ENCODE results near the gene ZNF655. TPM values are rescaled to one million over a fixed set of nuclear protein-coding genes. Genes with fewer than 3 reads are reported as not detected.

ZNF655 gene
- total RNA-seq, 1 donor from 2014 or later = 59.7 TPM

DNA sequence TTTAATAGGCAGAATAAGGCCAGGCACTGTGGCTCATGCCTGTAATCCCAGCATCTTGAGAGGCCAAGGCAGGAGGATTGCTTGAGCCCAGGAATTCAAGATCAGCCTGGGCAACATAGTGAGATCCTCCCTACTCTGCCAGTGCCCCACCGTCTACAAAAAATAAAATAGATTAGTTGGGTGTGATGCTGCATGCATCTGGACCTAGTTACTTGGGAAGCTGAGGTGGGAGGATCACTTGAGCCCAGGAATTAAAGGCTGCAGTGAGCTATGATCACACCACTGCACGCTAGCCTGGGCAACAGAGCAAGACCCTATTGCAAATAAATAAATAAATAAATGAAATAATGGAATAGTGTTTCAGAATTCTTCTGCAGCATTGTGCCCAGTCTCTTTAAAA is 22.8 kb upstream of the ZNF655 start:
- no peak overlapping the region for H3K27ac ChIP-seq (ENCODE audit: low read depth, low read length)
- H3K79me2 ChIP-seq (ENCODE audit: insufficient read depth, low read length) = no peaks in the 10 kb centered on the region
- no peaks in the 10 kb centered on the region for H4K20me1 ChIP-seq (ENCODE audit: insufficient read depth, low read length)
- Mint-ChIP-seq H3K36me3 (ENCODE audit: low read depth, unreplicated experiment) (peaks cover 53% of the 10 kb centered on the region), H3K27me3 (ENCODE audit: low read depth, unreplicated experiment) (no peaks in the 10 kb centered on the region), H3K27ac (ENCODE audit: unreplicated experiment) (no peak overlapping the region), H3K4me3 (ENCODE audit: unreplicated experiment) (no peak overlapping the region), H3K9me3 (ENCODE audit: unreplicated experiment) (peaks cover 52% of the 10 kb centered on the region), H3K4me1 (ENCODE audit: low read depth, unreplicated experiment) (no peaks in the 10 kb centered on the region)
- FAIRE-seq (no peak), DNase-seq (ENCODE audit: low read depth) (no peak)
- H3K9ac ChIP-seq (ENCODE audit: low read length) = no peak overlapping the region
- H3K9me3 ChIP-seq (ENCODE audit: insufficient read depth, low read depth, low read length) = peaks cover 45% of the 10 kb centered on the region
- H3K4me2 ChIP-seq (ENCODE audit: low read length) = no peak overlapping the region
- H2AFZ ChIP-seq (ENCODE audit: low read depth, low read length) = no peak overlapping the region
- peaks cover 23% of the 10 kb centered on the region for H3K36me3 ChIP-seq (ENCODE audit: insufficient read depth, low read length)
- TF ChIP-seq, protein P1, sequence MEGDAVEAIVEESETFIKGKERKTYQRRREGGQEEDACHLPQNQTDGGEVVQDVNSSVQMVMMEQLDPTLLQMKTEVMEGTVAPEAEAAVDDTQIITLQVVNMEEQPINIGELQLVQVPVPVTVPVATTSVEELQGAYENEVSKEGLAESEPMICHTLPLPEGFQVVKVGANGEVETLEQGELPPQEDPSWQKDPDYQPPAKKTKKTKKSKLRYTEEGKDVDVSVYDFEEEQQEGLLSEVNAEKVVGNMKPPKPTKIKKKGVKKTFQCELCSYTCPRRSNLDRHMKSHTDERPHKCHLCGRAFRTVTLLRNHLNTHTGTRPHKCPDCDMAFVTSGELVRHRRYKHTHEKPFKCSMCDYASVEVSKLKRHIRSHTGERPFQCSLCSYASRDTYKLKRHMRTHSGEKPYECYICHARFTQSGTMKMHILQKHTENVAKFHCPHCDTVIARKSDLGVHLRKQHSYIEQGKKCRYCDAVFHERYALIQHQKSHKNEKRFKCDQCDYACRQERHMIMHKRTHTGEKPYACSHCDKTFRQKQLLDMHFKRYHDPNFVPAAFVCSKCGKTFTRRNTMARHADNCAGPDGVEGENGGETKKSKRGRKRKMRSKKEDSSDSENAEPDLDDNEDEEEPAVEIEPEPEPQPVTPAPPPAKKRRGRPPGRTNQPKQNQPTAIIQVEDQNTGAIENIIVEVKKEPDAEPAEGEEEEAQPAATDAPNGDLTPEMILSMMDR (IDR thresholded peaks at IDR 0.05; ENCODE audit: insufficient read depth, low read depth, low read length) = no peak
- TF ChIP-seq EZH2 (IDR thresholded peaks at IDR 0.05; ENCODE audit: insufficient read depth, low read length) = no peak
- H3K4me3 ChIP-seq (ENCODE audit: insufficient read depth, low read depth, low read length) = no peak overlapping the region
- H3K4me1 ChIP-seq (ENCODE audit: insufficient read depth, low read length) = no peaks in the 10 kb centered on the region
- H3K27me3 ChIP-seq (ENCODE audit: insufficient read depth, low read length) = no peaks in the 10 kb centered on the region

DNA sequence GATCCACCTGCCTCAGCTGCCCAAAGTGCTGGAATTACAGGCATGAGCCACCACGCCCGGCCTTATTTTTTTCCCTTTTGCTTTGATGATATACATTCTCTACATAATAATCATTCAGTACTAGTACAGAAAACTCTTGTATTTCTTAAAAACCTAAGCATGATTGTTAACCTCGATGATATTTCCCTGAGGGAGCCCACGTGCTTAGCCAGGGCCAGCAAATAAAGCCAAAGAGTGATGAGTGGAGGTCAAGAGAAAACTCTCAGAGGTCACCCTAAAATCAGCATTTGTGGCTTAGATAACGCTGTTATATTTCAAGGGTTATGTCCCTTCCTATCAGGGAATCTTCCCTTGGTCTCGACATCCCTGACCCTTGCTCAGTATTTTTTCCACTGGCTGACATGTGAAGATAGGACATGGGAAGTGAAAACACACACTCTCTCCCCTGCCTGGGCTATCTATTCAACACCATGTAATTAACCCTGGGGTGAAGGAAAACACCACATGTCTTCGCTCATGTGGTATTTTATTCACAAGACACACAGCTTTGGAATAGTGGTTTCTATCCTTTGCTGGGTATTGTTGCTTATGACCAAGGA is 19.1 kb upstream of the ZNF655 start:
- H3K27me3 Mint-ChIP-seq (ENCODE audit: low read depth, unreplicated experiment) = no peaks in the 10 kb centered on the region
- H3K4me1 Mint-ChIP-seq (ENCODE audit: low read depth, unreplicated experiment) = peaks cover 1% of the 10 kb centered on the region
- H3K4me2 ChIP-seq (ENCODE audit: low read length) = no peak overlapping the region
- H2AFZ ChIP-seq (ENCODE audit: low read depth, low read length) = no peak overlapping the region
- H3K27ac Mint-ChIP-seq (ENCODE audit: unreplicated experiment) = no peak overlapping the region
- H3K4me3 ChIP-seq (ENCODE audit: insufficient read depth, low read depth, low read length) = no peak overlapping the region
- H3K9me3 ChIP-seq (ENCODE audit: insufficient read depth, low read depth, low read length) = peaks cover 16% of the 10 kb centered on the region
- H3K27me3 ChIP-seq (ENCODE audit: insufficient read depth, low read length) = no peaks in the 10 kb centered on the region
- H3K36me3 Mint-ChIP-seq (ENCODE audit: low read depth, unreplicated experiment) = peaks cover 35% of the 10 kb centered on the region
- H3K4me3 Mint-ChIP-seq (ENCODE audit: unreplicated experiment) = no peak overlapping the region
- FAIRE-seq = no peak
- DNase-seq (ENCODE audit: low read depth) = no peak
- no peaks in the 10 kb centered on the region for H3K4me1 ChIP-seq (ENCODE audit: insufficient read depth, low read length)
- H3K9ac ChIP-seq (ENCODE audit: low read length) = no peak overlapping the region
- H4K20me1 ChIP-seq (ENCODE audit: insufficient read depth, low read length) = no peaks in the 10 kb centered on the region
- TF ChIP-seq EZH2 (IDR thresholded peaks at IDR 0.05; ENCODE audit: insufficient read depth, low read length) = no peak
- TF ChIP-seq, protein P1 (IDR thresholded peaks at IDR 0.05; ENCODE audit: insufficient read depth, low read depth, low read length) = no peak
- H3K36me3 ChIP-seq (ENCODE audit: insufficient read depth, low read length) = no peaks in the 10 kb centered on the region
- H3K79me2 ChIP-seq (ENCODE audit: insufficient read depth, low read length) = no peaks in the 10 kb centered on the region
- no peak overlapping the region for H3K27ac ChIP-seq (ENCODE audit: low read depth, low read length)
- peaks cover 30% of the 10 kb centered on the region for H3K9me3 Mint-ChIP-seq (ENCODE audit: unreplicated experiment)

DNA sequence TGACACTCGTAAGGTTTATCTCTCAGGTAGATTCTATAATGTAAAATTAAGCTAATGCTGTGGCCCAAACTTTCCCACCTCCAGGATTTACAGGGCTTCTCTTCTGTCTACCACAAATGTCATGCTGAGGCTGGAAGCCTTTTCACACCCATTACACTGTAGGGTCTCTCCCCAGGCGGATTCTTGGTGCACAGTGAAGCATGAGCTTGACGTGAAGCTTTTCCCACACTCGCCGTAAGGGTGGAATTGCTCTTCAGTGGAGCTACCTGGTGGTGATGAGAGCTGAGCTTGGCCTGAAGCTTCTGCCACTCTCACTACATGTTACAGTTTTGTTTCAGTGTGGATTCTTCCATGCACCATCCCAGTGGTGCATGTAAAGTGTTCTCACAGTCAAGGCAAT is 17.9 kb upstream of the ZNF655 start:
- H3K4me3 ChIP-seq (ENCODE audit: insufficient read depth, low read depth, low read length) = no peak overlapping the region

More for the DNA sequence above, 17.9 kb upstream of the ZNF655 start:
- no peaks in the 10 kb centered on the region for H3K27me3 Mint-ChIP-seq (ENCODE audit: low read depth, unreplicated experiment)
- Histone ChIP-seq H3K36me3 (ENCODE audit: insufficient read depth, low read length) (no peaks in the 10 kb centered on the region), H3K9ac (ENCODE audit: low read length) (no peak overlapping the region), H3K27ac (ENCODE audit: low read depth, low read length) (no peak overlapping the region), H3K9me3 (ENCODE audit: insufficient read depth, low read depth, low read length) (peaks cover 11% of the 10 kb centered on the region), H2AFZ (ENCODE audit: low read depth, low read length) (no peak overlapping the region), H4K20me1 (ENCODE audit: insufficient read depth, low read length) (no peaks in the 10 kb centered on the region), H3K4me1 (ENCODE audit: insufficient read depth, low read length) (no peaks in the 10 kb centered on the region), H3K79me2 (ENCODE audit: insufficient read depth, low read length) (no peaks in the 10 kb centered on the region), H3K4me2 (ENCODE audit: low read length) (no peak overlapping the region), H3K27me3 (ENCODE audit: insufficient read depth, low read length) (no peaks in the 10 kb centered on the region)
- TF ChIP-seq, protein P1 (IDR thresholded peaks at IDR 0.05; ENCODE audit: insufficient read depth, low read depth, low read length) = no peak
- no peak for TF ChIP-seq EZH2 (IDR thresholded peaks at IDR 0.05; ENCODE audit: insufficient read depth, low read length)
- FAIRE-seq = no peak
- DNase-seq (ENCODE audit: low read depth) = no peak
- peaks cover 28% of the 10 kb centered on the region for H3K9me3 Mint-ChIP-seq (ENCODE audit: unreplicated experiment)
- peaks cover 1% of the 10 kb centered on the region for H3K4me1 Mint-ChIP-seq (ENCODE audit: low read depth, unreplicated experiment)
- H3K36me3 Mint-ChIP-seq (ENCODE audit: low read depth, unreplicated experiment) = peaks cover 32% of the 10 kb centered on the region
- no peak overlapping the region for H3K27ac Mint-ChIP-seq (ENCODE audit: unreplicated experiment)
- H3K4me3 Mint-ChIP-seq (ENCODE audit: unreplicated experiment) = no peak overlapping the region
